BJ (cell line): ENCODE data around the gene ACSL3. TPM values are rescaled to one million over a fixed set of nuclear protein-coding genes. Genes with fewer than 3 reads are reported as not detected.
"Not testable (repeated sequence)": the region's sequence is repeated elsewhere in the genome, so short reads cannot be mapped to it uniquely, and the experiment has no call there.

ENCODE experiments used
- CTCF ChIA-PET: fragments of 350-600 bp; formaldehyde crosslinking; extraction: SDS; loops from one replicate; lab custom pipeline; 2021; ENCODE audit warnings: antibody characterized with exemption, inconsistent platforms; lab: Yijun Ruan, JAX
- POLR2A ChIA-PET: fragments of 300-600 bp; sonication (Branson Sonifier 250); formaldehyde crosslinking; extraction: SDS; loops from one replicate; lab custom pipeline; 2021; ENCODE audit warnings: antibody characterized with exemption; lab: Charles Lee
- DNase-seq: peaks from one replicate; pipeline ENCODE4 v3.0.0-alpha.2; 2011; ENCODE audit warnings: low read depth
- H3K27me3 ChIP-seq: 2 replicates; pipeline ENCODE4 v1.6.0; 2011; ENCODE audit warnings: low read length; ENCODE audit not compliant: control insufficient read depth, insufficient read depth
- H3K36me3 ChIP-seq: 2 replicates; pipeline ENCODE4 v1.5.1; 2011; ENCODE audit warnings: low read length; ENCODE audit not compliant: control insufficient read depth, insufficient read depth
- H3K4me3 ChIP-seq: 2 replicates; pipeline ENCODE4 v1.5.1; 2011; ENCODE audit warnings: low read depth, mild to moderate bottlenecking, control low read depth, low read length
- CTCF ChIP-seq: IDR thresholded peaks from 2 replicates; pipeline ENCODE4 v1.5.1; 2011; ENCODE audit warnings: low read depth, mild to moderate bottlenecking, control low read depth, inconsistent platforms, low read length, moderate library complexity; ENCODE audit not compliant: insufficient read depth
- polyA plus RNA-seq: library from polyadenylated mRNA; depleted of rRNA; stranded (reverse); fragments of >200 nt; gene quantifications from 2 replicates; pipeline ENCODE4 v1.2.3, GENCODE V29; 2011

The ACSL3 gene
- polyA plus RNA-seq, 1 experiment, result 46.3 TPM

- no peak for TF ChIP-seq CTCF
- ChIA-PET POLR2A (no interaction called here), CTCF (interaction anchor here (0.6 to 2.9 kb wide), 3 partner anchors 39 to 175 kb away, joined by 3 to 14 read pairs (median 3); no protein-coding TSS in a partner anchor)
- DNase-seq, result no peak
- no peaks in the 10 kb centered on the region for H3K36me3 ChIP-seq
- no peaks in the 10 kb centered on the region for H3K27me3 ChIP-seq
- H3K4me3 ChIP-seq, result no peak overlapping the region
These were observed 5.6 kb downstream of the ACSL3 start for GRCh38 chr2:222866358-222866960.

GRCh38 chr2:222868560-222869251 lies 7.9 kb downstream of the ACSL3 start:
- POLR2A ChIA-PET, H3K36me3 ChIP-seq, H3K27me3 ChIP-seq, DNase-seq, H3K4me3 ChIP-seq: not testable (repeated sequence)
- CTCF ChIA-PET, result interaction anchor here (1.2 to 1.5 kb wide), 3 partner anchors 35 to 161 kb away, joined by 3 to 4 read pairs (median 4); no protein-coding TSS in a partner anchor

- no peak for TF ChIP-seq CTCF
- no peak overlapping the region for H3K4me3 ChIP-seq
- DNase-seq, result no peak
- ChIA-PET POLR2A (no interaction called here), CTCF (interaction anchor here (1.5 kb wide), 1 partner anchor 161 kb away, joined by 4 read pairs; no protein-coding TSS in a partner anchor)
- no peaks in the 10 kb centered on the region for H3K36me3 ChIP-seq
- no peaks in the 10 kb centered on the region for H3K27me3 ChIP-seq
These were observed 8.4 kb downstream of the ACSL3 start for GRCh38 chr2:222869252-222869560.

GRCh38 chr2:222871291-222871690 lies 10.5 kb downstream of the ACSL3 start:
- no peak for TF ChIP-seq CTCF
- CTCF ChIA-PET, result interaction anchor here (0.9 to 1.5 kb wide), 3 partner anchors 9 to 181 kb away, joined by 3 to 4 read pairs (median 4); no protein-coding TSS in a partner anchor

GRCh38 chr2:222872551-222872950 lies 11.7 kb downstream of the ACSL3 start:
- Histone ChIP-seq H3K36me3 (no peaks in the 10 kb centered on the region), H3K27me3 (no peaks in the 10 kb centered on the region), H3K4me3 (no peak overlapping the region)
- ChIA-PET CTCF (interaction anchor here (0.8 kb wide), 1 partner anchor 31 kb away, joined by 3 read pairs; no protein-coding TSS in a partner anchor), POLR2A (no interaction called here)
- TF ChIP-seq CTCF, result no peak
- DNase-seq, result no peak

More at GRCh38 chr2:222871291-222871690, 10.5 kb downstream of the ACSL3 start:
- POLR2A ChIA-PET, result no interaction called here
- Histone ChIP-seq H3K36me3 (no peaks in the 10 kb centered on the region), H3K4me3 (no peak overlapping the region), H3K27me3 (no peaks in the 10 kb centered on the region)
- DNase-seq, result no peak
